Fibroblast of the aortic adventitia (primary cell): ENCODE measurements around the gene TGFBR1. TPM values are rescaled to one million over a fixed set of nuclear protein-coding genes. Genes with fewer than 3 reads are reported as not detected.
"Not testable (repeated sequence)": the region's sequence is repeated elsewhere in the genome, so short reads cannot be mapped to it uniquely, and the experiment has no call there.

ENCODE experiments used
- DNase-seq: peaks from one replicate; pipeline ENCODE4 v3.0.0-alpha.2; 2010; ENCODE audit warnings: low read depth
- H3K4me3 ChIP-seq: 2 replicates; pipeline ENCODE4 v1.5.1; 2011; ENCODE audit warnings: low read depth, mild to moderate bottlenecking, control low read depth, low read length, moderate library complexity
- CTCF ChIP-seq: IDR thresholded peaks from 2 replicates; pipeline ENCODE4 v1.5.1; 2011; ENCODE audit warnings: mild to moderate bottlenecking, low read length, control low read depth, inconsistent platforms; ENCODE audit not compliant: insufficient read depth
- total RNA-seq: library from RNA; depleted of rRNA; stranded (reverse); fragments of >200 nt; gene quantifications from 2 replicates; pipeline ENCODE4 v1.2.3, GENCODE V29; 2012; ENCODE audit warnings: low replicate concordance

TGFBR1 gene
- total RNA-seq, 1 donor, result 28.8 TPM

- no peak for DNase-seq
- no peak overlapping the region for H3K4me3 ChIP-seq
- TF ChIP-seq CTCF, result no peak
Measured at GRCh38 chr9:99096409-99096808, 8.5 kb upstream of the TGFBR1 start.

GRCh38 chr9:99099806-99100585 lies 4.9 kb upstream of the TGFBR1 start:
- not testable (repeated sequence) for DNase-seq, H3K4me3 ChIP-seq

GRCh38 chr9:99101271-99101670 lies 3.6 kb upstream of the TGFBR1 start:
- H3K4me3 ChIP-seq, result no peak overlapping the region
- no peak for DNase-seq
- TF ChIP-seq CTCF, result no peak

- DNase-seq, result no peak
- no peak overlapping the region for H3K4me3 ChIP-seq
- no peak for TF ChIP-seq CTCF
Measured at GRCh38 chr9:99101812-99102211, 3.1 kb upstream of the TGFBR1 start.

GRCh38 chr9:99103054-99103895 lies 1.6 kb upstream of the TGFBR1 start:
- DNase-seq, result no peak

GRCh38 chr9:99103901-99104458 lies 933 bp upstream of the TGFBR1 start:
- H3K4me3 ChIP-seq, result peak overlapping the region; percentile 72
- peak; percentile 63 for DNase-seq
- no peak for TF ChIP-seq CTCF

More at GRCh38 chr9:99103054-99103895, 1.6 kb upstream of the TGFBR1 start:
- no peak for TF ChIP-seq CTCF
- no peak overlapping the region for H3K4me3 ChIP-seq
